Right lung (tissue), 5 donors: ENCODE results near the gene ATG4B. TPM values are rescaled to one million over a fixed set of nuclear protein-coding genes. Genes with fewer than 3 reads are reported as not detected.
A peak's percentile ranks its signal among the peaks of the same experiment; 100 is the strongest.

Source experiments
- DNase-seq, 2 donors: peaks; one replicate each; pipeline ENCODE4 v3.0.0-alpha.2; 2013
- polyA plus RNA-seq, 5 donors: library from polyadenylated mRNA; unstranded; fragments of 120-200 nt; gene quantifications; one replicate each; pipeline versions ENCODE4 v1.2.1 to v1.2.3, GENCODE V29; 2013; ENCODE audit warnings: inconsistent platforms in 1 of 5, low replicate concordance in 1 of 5; ENCODE audit not compliant: insufficient read length in 5 of 5, insufficient read depth in 1 of 5

The ATG4B gene
- polyA plus RNA-seq, 5 donors: 65.3 to 87.2 (median 77.6) TPM

GRCh38 chr2:241680827-241681599 lies 43.5 kb downstream of the ATG4B start:
- no peak for DNase-seq

DNA sequence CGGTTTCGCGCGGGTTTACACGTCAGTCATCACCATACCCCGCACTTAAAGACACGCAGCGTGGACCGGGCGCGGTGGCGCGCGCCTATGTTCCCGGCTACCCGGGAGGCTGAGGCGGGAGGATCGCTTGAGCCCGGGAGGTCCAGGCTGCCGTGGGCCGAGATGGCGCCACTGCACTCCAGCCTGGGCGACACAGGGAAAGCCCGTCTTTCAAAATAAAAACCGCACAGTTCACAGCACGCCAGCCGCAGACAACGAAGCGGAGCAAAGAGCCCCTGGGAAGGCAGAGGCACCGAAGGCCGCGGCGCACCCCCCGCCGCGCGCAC lies 48.8 kb downstream of the ATG4B start:
- DNase-seq: no peak

- peak; percentile 95 for DNase-seq
Measured at GRCh38 chr2:241686650-241687425, 49.3 kb downstream of the ATG4B start, which contains the start of gene DTYMK. DTYMK (minus strand) TSS chr2:241686815; CDS start chr2:241686783, 32 bp downstream.

GRCh38 chr2:241689306-241689705 lies 51.8 kb downstream of the ATG4B start:
- DNase-seq: no peak

GRCh38 chr2:241690202-241690717 lies 52.8 kb downstream of the ATG4B start:
- DNase-seq: no peak

DNA sequence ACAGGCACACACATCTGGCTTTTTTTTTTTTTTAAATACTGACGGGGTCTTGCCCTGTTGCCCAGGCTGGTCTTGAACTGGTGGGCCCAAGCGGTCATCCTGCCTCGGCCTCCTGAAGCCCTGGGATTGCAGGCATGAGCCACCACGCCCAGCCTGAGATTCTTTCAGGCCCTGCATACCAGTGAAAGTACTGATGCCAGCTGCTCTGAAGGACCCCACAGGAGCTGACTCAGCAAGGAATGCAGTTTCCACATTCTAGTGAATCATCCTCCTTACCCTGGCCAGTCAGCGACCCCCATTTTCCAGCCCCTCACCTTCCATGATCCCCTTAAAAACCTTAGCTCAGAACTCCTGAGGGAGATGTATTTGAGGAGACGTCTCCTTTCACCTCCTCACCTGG lies 55.0 kb downstream of the ATG4B start:
- no peak for DNase-seq

- no peak for DNase-seq
Measured at GRCh38 chr2:241695651-241696050, 58.2 kb downstream of the ATG4B start.

DNA sequence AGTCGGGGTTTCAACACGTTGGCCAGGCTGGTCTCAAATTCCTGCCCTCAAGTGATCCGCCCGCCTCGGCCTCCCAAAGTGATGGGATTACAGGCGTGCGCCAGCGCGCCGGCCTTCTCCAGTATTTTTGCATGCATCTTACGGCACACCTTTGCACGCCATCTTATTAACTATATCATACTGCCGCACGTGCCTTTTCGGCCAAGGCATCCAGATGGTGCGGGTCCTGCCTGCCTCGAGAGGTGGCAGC lies 63.6 kb downstream of the ATG4B start:
- DNase-seq: no peak

- peak; percentile 93 to 95 for DNase-seq
Measured at GRCh38 chr2:241701399-241702154, 64.1 kb downstream of the ATG4B start, which contains the start of gene ING5. ING5 (plus strand) TSS chr2:241702039; CDS start chr2:241702066, 27 bp downstream.

GRCh38 chr2:241702155-241703031 lies 64.9 kb downstream of the ATG4B start:
- DNase-seq: peak; percentile 81 to 83

GRCh38 chr2:241703032-241703604 lies 65.6 kb downstream of the ATG4B start:
- peak; percentile 9 to 20 for DNase-seq

DNA sequence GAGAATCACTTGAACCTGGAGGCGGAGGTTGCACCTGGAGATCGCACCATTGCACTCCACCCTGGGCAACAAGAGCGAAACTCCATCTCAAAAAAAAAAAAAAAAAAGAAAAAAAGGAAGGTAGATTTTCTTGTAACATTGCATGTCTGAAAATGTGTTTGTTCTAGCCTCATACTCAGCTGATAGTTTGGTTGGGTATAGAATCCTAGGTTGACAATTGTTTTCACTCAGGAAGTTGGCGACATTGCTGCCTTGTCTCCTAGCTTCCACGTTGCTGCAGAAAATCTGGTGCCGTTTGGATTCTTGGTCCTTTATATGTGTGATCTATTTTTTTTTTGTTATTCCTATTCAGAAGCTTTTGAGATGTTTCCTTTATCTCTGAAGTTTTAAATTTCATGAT lies 69.0 kb downstream of the ATG4B start:
- DNase-seq: no peak

DNA sequence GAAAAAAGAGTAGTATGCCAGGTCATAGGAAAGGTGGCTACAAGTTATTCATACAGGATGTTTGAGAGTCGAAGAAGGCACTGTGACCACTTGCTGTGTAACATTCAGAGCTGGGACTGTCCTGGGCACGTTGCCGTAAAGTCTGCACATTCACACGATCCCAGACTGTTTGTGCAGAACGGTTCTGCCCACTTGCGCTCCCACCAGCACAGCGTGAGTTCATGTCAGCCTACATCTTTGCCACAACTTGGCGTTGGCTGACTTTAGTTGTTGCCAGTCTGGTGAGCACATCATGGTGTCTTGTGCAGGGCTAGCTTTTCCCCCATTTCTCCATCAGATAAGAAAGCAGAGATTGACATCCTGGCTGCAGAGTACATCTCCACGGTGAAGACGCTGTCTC lies 71.4 kb downstream of the ATG4B start:
- no peak for DNase-seq

DNA sequence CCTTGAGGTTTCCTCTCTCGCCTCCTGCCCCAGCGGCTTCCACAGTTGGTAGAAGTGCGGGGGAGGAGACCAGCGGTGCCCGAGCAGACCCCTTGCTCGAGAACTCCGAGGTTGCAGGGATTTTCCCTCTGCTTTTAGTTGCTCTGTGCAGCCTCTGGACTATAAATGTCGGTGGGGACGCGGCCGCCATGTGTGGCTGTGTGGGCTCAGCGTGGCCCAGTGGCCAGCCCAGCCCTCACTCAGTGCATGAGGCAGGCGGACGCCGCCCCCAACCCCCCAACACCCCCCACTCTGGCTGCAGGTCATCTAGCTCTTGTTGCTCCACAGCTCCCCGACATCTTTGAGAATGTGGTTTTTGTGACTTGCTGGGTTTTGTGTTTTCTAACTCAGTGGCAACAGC lies 81.6 kb downstream of the ATG4B start:
- no peak for DNase-seq

DNA sequence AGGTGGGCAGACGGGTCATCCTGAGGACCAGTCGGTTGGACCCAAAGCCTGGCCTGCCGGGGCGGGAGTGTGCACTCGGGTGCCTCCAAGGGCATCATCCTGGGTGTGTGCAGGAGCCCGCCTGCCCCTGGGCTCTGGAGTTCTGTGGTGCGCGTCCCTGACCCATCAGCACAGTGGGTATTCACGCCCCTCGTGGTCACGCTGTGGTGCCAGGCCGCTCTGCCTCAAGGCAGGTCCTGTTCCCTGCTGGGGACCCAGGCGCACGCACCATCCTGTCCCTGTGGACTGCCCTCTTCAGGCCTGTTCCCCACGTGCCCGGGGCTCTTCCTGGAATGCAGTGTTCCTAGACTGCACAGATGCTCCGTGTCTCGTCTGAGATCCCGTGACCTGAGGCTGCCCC lies 82.6 kb downstream of the ATG4B start:
- DNase-seq: no peak

GRCh38 chr2:241720560-241720959 lies 83.1 kb downstream of the ATG4B start:
- no peak for DNase-seq

GRCh38 chr2:241721852-241722251 lies 84.4 kb downstream of the ATG4B start:
- no peak for DNase-seq

GRCh38 chr2:241722896-241723454 lies 85.5 kb downstream of the ATG4B start:
- DNase-seq: no peak
